Measurements from ENCODE around the gene COL8A1.

DNA sequence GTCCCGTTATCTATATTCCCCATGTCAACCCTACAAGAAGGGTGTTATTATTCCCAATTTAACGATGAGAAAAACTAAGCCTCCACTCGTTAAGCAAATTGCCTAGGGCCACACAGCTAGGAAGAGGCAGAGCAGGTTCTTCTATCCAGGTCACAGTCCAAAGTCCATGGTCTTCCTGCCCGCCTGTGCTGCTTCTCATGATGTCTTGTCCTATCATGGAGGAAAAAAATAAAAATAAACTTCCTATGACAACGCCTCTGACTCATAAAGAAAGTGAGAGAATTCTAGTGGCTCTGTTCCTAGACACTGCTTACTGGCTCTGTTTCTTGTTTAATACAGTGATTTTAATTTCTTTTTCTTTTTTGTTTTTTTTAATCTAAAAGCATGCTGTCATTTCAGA lies 9.7 kb downstream of the COL8A1 start:
- TF ChIP-seq, protein P1, sequence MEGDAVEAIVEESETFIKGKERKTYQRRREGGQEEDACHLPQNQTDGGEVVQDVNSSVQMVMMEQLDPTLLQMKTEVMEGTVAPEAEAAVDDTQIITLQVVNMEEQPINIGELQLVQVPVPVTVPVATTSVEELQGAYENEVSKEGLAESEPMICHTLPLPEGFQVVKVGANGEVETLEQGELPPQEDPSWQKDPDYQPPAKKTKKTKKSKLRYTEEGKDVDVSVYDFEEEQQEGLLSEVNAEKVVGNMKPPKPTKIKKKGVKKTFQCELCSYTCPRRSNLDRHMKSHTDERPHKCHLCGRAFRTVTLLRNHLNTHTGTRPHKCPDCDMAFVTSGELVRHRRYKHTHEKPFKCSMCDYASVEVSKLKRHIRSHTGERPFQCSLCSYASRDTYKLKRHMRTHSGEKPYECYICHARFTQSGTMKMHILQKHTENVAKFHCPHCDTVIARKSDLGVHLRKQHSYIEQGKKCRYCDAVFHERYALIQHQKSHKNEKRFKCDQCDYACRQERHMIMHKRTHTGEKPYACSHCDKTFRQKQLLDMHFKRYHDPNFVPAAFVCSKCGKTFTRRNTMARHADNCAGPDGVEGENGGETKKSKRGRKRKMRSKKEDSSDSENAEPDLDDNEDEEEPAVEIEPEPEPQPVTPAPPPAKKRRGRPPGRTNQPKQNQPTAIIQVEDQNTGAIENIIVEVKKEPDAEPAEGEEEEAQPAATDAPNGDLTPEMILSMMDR (IDR thresholded peaks at IDR 0.05), result no peak
- TF ChIP-seq POLR2AphosphoS5 (IDR thresholded peaks at IDR 0.05; ENCODE audit: low read depth, low read length), result no peak
- TF ChIP-seq, protein P2, sequence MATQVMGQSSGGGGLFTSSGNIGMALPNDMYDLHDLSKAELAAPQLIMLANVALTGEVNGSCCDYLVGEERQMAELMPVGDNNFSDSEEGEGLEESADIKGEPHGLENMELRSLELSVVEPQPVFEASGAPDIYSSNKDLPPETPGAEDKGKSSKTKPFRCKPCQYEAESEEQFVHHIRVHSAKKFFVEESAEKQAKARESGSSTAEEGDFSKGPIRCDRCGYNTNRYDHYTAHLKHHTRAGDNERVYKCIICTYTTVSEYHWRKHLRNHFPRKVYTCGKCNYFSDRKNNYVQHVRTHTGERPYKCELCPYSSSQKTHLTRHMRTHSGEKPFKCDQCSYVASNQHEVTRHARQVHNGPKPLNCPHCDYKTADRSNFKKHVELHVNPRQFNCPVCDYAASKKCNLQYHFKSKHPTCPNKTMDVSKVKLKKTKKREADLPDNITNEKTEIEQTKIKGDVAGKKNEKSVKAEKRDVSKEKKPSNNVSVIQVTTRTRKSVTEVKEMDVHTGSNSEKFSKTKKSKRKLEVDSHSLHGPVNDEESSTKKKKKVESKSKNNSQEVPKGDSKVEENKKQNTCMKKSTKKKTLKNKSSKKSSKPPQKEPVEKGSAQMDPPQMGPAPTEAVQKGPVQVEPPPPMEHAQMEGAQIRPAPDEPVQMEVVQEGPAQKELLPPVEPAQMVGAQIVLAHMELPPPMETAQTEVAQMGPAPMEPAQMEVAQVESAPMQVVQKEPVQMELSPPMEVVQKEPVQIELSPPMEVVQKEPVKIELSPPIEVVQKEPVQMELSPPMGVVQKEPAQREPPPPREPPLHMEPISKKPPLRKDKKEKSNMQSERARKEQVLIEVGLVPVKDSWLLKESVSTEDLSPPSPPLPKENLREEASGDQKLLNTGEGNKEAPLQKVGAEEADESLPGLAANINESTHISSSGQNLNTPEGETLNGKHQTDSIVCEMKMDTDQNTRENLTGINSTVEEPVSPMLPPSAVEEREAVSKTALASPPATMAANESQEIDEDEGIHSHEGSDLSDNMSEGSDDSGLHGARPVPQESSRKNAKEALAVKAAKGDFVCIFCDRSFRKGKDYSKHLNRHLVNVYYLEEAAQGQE (IDR thresholded peaks at IDR 0.05; ENCODE audit: insufficient read depth in 1 of 2, low read depth in 2 of 2, low read length in 1 of 2), result no peak
- TF ChIP-seq TCF7L2 (IDR thresholded peaks at IDR 0.05; ENCODE audit: low read depth, low read length), result no peak
- no peak for TF ChIP-seq SIN3A (IDR thresholded peaks at IDR 0.05; ENCODE audit: borderline replicate concordance, insufficient read depth, low read depth, low read length)

Data from Panc1 (cell line).